Measurements from ENCODE around the gene ENKUR.

DNA sequence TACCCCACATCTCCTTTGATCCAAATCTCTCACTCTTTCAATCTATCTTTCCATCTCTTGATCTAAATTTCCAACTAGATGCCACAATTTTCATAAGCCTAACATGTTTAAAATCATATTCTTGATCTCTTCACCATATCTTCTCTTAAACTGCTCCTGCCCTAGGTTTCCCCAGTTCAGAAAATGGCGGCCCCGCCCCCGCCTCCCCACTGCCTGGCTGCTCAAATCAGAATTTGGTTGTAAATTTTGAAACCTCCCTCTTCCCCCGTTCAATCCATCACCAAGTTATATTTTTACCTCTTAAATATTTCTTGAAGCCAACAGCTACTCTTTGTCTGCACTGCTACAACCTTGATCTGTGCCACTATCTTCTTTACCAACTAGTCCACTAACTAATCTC lies 36.3 kb downstream of the ENKUR start:
- no peak for TF ChIP-seq TAF1 (IDR thresholded peaks at IDR 0.05; ENCODE audit: borderline replicate concordance, low read depth, low read length)
- TF ChIP-seq POLR2AphosphoS5 (IDR thresholded peaks at IDR 0.05; ENCODE audit: low read depth, low read length), result no peak
- TF ChIP-seq POLR2A (IDR thresholded peaks at IDR 0.05; ENCODE audit: low read depth, low read length), result no peak

Data from GM12892 (cell line).